Myocyte (in vitro differentiated cells): ENCODE data around the gene TEX48. TPM values are rescaled to one million over a fixed set of nuclear protein-coding genes. Genes with fewer than 3 reads are reported as not detected.

ENCODE experiments used
- DNase-seq: peaks from one replicate; pipeline ENCODE4 v3.0.0-alpha.2; 2012; ENCODE audit warnings: low read depth
- total RNA-seq: library from RNA; depleted of rRNA; stranded (reverse); fragments of >200 nt; gene quantifications from 2 replicates; pipeline ENCODE4 v1.2.3, GENCODE V29; 2014

TEX48 gene
- total RNA-seq, 1 donor from 2014 or later, result not detected

DNA sequence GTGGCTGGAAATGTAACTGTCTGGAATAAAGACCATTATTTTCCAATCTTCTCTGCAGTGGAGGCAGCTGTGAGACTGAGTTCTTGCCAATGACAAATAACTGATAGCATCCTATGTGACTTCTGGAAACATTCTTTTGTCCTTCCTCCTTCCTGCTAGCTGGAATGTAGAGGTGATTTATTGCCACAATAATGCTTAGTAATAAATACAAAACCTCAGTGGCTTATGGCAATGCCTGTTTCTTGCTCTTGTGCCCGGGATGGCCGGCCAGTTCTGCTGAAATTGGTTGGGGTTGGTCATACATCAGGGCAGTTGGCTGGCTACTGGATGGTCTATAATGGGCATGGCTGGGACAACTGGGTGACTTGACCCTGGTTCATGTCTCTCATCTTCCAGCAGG lies 12.2 kb upstream of the TEX48 start:
- DNase-seq, result peak; percentile 46

DNA sequence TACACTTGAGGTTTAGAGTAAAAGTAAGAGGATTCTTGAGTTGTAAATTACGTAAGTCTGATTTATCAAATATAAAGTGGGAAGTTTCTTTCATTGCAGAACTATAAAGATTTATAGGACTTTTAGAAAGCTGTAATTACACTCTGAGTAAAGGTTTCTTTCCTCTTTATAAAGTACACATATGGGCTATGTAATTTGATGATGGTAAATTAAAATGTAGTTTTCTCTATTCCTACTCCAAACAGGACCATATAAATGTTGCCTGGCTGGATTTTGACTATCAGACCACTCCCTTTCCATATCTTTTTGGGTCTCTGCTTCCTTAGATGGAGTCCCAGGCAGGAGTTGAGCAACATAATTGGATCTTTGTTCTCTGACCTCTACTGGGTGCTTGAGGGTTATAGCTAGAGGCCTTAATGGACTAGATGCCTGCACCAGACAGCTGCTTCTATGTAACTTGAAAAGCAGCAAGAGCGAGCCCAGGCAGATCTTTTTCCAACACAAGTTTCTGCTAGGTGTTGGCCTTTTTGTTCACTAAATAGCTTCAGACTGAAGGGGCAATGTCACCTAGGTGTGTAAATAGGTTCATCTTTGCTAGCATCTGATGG lies 11.4 kb upstream of the TEX48 start:
- DNase-seq, result peak; percentile 50

DNA sequence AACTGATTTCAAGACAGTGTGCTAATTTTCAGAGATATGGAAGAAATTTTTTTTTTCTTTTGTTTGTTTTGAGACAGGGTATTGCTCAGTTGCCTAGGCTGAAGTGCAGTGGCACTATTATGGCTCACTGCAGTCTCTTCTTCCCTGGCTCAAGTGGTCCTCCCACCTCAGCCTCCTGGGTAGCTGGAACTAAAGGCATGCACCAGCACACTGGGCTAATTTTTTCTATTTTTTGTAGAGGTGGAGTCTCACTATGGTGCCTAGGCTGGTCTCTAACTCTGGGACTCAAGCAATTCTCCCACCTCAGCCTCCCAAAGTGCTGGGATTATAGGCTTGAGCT lies 9.9 kb upstream of the TEX48 start:
- no peak for DNase-seq

DNA sequence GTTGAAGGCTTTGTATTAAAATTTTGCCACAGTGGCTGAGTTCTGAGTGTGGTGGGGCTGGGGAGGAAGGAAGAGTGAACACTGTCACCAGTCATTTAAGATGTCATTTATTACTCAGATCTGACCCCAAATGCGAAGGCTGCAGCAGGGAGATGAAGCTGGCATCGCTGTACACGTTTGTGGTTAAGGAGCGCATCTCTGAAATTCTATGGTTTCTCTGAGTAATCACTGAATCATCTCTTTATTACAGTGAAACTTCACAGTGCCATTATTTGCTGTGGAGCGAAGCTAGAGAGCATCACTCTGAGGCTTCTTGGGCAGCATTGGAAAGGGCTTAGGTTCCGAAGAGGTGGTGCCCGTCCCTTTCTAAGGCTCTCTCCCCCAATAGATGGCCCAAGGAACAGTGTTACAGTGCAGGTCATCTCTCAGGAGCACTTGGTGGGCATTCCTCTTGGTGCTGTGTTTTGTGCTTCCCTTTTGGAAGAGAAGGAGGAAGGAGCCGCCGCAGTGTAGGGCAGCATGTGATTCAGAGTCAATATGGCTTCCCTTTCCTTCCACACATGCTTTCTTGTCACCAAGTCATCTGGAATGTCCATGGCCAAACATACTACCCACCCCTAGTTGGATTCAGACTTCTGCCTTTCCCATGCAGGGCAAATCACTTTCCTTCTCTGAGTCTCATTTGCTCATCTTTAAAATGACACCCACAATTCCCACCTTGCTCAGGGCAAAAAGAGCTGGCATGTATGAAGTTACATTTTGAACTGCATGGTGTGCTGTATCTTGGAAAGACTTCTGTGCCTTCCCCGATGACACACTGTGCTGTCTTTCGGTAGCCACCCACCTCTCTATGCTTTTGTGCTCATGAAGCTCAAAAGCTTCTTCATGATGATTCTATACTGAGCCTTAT lies 9.3 kb upstream of the TEX48 start:
- peak; percentile 87 for DNase-seq

DNA sequence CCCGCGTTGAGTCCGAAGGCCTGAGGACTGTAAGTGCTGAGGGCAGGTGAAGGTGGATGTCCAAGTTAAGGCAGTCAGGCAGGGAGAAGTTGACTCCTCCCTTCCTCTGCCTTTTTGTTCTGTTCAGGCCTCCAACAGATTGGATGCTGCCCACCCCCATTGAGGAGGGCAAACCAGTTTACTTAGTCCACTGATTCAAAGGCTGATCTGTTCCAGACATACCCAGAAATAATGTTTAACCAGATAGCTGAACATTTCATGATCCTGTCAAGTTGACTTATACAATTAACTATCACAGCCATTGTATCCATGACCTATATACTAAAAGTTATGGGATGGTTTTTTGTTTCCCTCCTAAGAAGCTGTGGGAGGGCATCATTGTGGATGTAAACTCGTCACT lies 8.3 kb upstream of the TEX48 start:
- DNase-seq, result no peak

DNA sequence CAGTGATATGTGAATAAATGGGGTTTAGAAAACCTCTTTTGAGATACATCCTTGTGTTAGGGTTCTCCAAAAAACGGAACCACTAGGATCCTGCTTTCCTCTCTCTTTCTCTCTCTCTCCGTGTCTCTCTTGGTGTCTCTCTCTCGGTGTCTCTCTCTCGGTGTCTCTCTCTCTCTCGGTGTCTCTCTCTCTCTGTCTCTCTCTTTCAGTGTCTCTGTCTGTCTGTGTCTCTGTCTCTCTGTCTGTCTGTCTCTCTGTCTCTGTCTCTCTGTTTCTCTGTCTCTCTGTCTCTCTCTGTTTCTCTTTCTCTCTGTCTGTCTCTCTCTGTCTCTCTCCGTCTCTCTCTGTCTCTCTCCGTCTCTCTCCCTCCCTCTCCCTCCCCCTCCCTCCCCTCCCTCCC lies 7.8 kb upstream of the TEX48 start:
- no peak for DNase-seq

DNA sequence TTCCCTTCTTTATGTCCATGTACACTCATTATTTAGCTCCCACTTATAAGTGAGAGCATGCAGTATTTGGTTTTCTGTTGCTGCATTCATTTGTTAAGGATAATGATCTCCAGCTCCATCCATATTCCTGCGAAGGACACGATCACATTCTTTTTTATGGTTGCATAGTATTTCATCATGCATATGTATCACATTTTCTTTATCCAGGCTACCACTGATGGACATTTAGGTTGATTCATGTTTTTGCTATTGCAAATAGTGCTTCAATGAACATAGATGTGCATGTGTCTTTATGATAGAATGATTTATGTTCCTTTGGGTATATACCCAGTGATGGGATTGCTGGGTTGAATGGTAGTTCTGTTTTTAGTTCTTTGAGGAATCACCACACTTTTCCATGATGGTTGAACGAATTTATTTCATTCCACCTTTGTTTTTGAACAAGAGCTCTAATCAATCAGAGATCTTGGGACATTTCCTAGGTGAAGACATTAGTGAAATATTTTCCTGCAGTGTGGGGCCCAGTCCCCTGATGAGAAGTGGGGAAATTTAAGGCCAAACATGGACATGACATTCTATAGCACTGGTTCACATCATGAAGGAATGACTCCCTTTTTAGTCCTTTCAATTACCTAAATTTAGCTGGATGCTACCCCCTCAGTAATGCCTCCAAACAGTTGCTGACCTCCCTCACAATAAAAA lies 7.1 kb upstream of the TEX48 start:
- peak; percentile 10 for DNase-seq

DNA sequence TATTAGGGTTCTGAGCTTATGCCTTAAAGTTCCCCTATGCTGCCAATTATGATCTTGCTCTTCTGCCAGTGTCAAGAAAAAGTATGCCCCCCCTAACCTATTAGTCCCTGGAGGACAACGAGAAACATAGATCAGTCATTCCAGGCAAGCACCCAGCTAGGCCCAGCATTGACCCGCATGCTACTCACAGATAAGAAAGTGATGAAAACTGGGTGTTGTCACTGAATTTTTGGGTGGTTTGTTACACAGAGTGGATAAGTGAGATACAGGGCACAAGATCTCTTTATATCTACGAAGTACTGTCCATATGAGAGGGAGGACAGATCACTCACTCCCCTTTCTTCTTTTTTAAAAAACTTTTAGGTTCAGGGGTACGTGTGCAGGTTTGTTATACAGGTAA lies 6.4 kb upstream of the TEX48 start:
- no peak for DNase-seq

DNA sequence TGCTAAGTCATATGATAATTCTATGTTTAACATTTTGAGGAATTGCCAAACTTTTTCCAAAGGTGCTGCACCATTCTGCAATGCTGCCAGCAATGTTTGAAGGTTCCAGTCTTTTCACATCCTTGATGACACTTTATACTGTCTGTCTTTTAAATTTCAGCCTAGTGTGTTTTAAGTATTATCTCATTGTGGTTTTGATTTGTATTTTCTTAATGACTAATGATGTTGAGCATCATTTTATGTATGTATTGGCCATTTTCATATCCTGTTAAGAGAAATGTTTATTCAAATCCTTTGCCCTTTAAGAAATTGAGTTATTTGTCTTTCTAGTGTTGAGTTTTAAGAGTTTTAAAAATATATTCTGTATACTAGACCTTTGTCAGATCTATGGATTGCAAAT lies 5.0 kb upstream of the TEX48 start:
- no peak for DNase-seq

DNA sequence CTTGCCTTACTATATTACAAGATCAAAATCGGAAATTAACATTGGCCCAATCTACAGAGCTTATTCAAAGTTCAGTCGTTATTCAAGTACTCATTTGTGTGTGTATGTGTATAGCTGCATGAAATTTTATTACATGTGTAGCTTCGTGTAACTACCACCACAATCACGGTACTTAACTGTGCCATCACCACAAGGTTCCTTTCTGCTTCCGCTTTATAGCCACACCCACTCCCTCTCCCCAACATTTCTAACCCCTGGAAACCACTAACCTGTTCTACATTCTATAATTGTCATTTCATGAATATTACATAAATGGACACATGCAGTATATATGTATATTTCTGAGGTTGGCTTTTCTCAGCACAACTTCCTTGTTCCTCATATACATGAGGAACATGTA lies 4.0 kb upstream of the TEX48 start:
- DNase-seq, result no peak

DNA sequence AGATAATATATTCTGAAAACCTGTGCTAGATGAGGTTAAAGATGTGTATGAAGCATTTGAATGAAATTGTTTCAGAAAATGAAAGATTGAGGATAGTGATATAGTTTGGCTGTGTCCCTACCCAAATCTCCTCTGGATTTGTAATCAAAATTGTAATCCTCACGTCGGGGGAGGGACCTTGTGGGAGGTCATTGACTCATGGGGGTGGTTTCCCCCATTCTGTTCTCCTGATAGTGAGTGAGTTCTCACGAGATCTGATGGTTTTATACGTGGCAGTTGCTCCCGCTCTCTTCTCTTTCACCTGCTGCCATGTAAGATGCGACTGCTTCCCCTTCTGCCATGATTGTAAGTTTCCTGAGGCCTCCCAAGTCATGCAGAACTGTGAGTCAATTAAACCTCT lies 2.0 kb upstream of the TEX48 start:
- no peak for DNase-seq

DNA sequence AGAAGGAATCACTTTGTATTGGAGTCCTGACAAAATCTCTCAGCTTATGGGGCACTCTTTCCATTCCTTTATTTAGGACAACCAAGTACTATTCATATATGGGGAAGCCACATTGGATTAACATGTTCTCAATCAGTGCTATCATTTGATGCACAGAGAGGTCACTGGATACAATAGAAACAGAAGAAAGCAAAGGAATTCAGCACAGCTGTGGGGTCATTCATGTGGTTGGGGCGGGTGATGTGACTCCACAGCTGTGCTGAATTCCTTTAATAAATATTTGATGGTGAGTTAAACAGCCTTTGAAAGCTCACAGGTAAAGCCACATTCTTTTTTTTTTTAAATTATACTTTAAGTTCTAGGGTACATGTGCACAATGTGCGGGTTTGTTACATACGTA lies 854 bp upstream of the TEX48 start:
- DNase-seq, result peak; percentile 66

DNA sequence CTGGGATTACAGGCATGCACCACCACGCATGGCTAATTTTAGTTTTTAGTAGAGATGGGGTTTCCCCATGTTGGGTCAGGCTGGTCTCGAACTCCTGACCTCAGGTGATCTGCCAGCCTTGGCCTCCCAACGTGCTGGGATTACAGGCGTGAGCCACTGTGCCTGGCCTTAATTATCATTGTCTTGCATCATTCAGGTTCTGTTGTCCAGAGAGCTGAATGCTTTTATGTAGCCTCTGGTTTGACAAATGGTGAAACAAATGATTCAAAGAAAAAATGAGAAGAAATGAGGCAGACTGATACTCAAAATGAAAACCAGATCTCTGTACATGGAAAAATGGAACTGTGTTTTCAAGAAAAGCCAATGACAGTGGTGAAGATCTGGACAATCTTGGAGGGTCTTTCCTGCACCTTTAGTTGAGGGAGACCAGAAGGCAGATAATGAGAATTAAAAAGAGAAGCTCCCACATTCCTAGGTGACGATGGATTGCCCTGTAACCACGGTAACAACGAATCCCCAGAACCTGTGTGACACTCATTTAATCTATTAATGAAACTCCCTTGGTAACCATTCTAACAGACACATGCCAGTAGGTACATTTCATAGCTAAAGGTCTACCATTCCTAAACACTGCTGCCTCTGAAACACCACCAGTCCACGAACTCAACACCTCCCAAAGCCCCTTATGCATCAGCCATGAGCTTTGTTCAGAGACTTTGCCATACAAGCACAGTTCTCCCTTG lies 1.6 kb downstream of the TEX48 start:
- no peak for DNase-seq

DNA sequence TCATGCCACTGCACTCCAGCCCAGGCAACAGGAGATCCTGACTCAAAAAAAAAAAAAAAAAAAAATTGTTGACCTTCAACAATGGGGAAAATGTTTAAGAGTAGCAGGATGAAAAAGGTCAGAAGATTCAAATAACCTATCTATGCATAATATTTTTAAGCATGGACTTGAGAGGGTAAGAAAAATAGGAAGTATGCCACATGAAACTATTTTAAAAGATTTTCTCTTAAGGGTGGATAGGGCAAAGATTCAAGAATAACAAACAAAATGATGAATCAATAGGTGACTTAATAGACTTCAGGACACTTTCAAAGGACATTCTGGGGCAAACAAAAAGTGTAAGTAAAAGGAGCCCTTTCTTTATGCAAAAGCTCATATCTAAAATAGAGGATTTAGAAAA lies 3.2 kb downstream of the TEX48 start:
- no peak for DNase-seq

DNA sequence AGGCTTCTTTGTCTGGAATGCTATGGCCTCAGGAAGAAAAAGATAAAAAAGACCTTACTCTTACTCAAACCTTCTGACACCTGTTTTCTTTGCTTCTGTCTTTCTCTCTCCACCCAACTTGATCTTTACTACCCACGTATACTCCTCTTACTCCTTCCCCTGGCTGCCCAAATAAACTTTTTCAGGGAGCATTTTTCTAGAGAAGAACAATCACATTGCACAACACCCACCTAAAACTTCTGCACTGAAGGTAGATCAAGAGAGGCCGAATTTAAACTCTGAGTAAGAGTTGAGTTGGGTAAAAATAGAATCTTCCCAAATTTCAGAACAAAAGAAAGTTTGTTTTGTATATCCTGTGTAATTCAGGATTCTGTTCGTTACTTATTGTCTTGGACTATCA lies 3.9 kb downstream of the TEX48 start:
- no peak for DNase-seq

DNA sequence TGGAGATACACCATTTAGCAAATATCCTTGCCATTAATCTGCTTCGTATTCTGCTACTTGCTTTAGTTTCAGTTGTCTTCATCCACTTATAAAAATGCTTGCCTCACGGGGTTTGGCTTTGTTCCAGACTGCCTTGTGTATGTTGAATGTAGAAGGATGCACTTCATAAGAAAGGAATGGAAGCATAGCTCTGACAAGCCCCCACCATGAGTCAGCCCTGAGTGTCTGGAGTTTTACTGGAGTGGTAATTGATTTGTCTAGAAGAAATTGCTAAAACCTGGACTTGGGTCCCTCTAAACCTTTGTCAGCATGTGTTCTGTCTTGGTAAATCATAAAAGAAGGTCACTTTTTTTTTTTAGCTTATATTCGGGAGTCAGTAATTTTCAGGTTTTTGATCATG lies 4.6 kb downstream of the TEX48 start:
- DNase-seq, result peak; percentile 79

DNA sequence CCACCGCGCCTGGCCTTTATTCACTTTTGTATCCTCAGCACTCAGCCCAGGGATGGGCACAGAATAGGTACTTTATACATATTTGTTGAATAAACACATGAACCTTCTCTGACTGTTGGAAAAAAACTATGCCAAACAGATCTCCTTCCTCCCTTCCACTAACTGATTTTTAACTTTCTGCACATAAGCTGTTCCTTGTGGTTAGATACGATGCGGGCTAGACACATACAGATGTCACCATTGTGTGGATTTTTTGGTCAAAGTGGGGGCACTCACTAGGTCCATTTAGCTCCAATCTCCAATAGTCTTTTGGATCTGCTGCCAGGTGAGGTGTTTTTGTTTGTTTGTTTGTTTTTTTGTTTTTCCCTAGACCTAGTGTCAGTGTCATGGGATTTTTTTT lies 5.1 kb downstream of the TEX48 start:
- DNase-seq, result no peak

DNA sequence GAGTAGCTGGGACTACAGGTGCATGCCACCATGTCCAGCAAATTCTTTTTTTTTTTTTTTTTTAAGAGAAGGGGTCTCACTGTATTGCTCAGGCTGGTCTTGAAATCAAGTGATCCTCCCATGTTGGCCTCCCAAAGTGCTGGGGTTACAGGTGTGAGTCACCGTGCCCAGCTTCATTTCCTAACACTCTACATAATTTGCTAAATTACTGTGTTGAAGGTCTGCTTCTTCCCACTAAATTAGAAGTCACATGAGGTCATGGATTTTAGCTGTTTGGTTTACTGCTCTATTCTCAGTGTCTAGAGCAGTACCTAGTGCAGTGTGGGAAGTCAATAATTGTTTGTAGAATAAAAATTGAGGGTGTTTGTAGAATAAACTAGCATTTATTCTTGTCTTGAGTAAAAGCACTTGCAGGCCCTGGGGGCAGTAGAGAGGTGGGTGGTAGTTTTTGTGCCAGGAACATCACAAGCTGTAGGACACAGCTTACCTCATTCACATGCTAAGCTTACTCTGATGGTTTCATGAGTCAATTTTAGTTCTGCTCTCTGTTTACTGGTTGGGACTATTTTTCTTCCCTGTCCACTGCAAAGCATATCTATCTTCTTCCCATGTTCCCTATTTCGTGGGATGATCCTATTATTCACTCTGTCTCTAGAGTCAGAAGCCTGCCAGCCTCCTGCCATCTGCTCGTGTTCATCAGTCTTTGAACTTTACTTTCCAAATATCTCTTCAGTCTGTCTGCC lies 7.0 kb downstream of the TEX48 start:
- DNase-seq, result peak; percentile 60

DNA sequence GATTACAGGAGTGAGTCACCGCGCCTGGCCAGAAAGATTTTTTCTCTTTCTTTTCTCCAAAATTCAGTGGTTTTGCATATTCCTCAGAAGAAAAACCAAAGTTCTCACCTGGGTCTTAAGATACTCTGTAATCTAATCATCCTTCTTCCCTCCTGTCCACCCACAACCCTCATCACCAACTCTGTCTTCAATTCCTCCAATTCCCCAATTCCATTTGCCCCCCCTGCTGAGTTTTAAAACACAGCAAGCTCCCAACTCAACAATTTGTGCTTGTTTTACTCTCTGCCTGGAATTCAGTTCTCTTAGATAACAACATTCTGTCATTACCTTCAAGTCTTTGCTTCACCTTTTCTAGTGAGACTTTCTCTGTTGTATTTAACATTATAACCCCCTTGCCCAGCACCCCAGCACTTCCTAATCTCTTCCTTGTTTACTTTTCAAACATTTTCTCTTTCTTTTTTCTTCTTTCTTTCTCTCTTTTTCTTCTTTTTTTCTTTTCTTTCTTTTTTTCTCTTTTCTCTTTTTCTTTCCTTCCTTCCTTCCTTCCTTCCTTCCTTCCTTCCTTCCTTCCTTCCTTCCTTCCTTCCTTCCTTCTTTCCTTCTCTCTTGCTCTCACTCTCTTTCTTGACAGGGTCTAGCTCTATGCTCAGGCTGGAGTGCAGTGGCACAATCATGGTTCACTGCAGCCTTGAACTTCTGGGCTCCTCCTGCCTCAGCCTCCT lies 7.8 kb downstream of the TEX48 start:
- DNase-seq, result no peak

DNA sequence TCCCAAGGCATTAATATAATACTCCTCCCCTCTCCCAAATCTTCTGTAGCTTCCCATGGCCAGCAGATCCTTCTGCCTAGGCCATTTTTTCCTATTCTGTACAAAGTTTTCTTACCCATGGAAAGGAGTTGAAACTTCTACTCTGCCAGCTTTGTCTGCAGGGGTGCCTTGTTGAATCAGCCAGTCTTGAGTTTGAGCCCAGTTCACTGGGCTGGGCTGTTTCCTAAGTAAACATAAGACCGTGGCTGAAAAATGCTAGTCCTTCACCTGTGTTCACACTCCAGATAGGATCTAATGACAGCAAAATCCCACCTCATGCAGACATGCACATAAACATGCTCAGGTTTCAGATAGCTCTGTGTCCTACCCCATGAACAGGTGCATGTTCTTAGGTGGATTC lies 10.4 kb downstream of the TEX48 start:
- DNase-seq, result no peak
